Spleen (tissue), 11 donors: ENCODE measurements around the gene CDKN1B. TPM values are rescaled to one million over a fixed set of nuclear protein-coding genes. Genes with fewer than 3 reads are reported as not detected.

Experiments
- DNase-seq: peaks from one replicate; pipeline ENCODE4 v3.0.0-alpha.2; 2020
- H3K27ac ChIP-seq, 8 donors: fragments of 200-600 bp; sonication (generic) in 7 of 8; 1 replicate in 4 of 8; 2 replicates in 4 of 8; pipeline versions ENCODE4 v1.5.0 to v1.8.0; 2016 to 2021; ENCODE audit warnings: inconsistent platforms in 4 of 8, mild to moderate bottlenecking in 4 of 8, moderate library complexity in 1 of 8
- H3K27me3 ChIP-seq, 7 donors: fragments of 200-600 bp; sonication (generic) in 6 of 7; replicated peaks in 1 of 7; 1 replicate in 4 of 7; 2 replicates in 3 of 7; pipeline versions ENCODE4 v1.5.0 to v1.8.0; 2016 to 2021; ENCODE audit warnings: inconsistent platforms in 3 of 7, mild to moderate bottlenecking in 1 of 7
- H3K36me3 ChIP-seq, 6 donors: fragments of 200-600 bp; sonication (generic) in 5 of 6; 1 replicate in 4 of 6; 2 replicates in 2 of 6; pipeline versions ENCODE4 v1.5.0 to v1.8.0; 2016 to 2021; ENCODE audit warnings: inconsistent platforms in 2 of 6
- H3K4me1 ChIP-seq, 6 donors: fragments of 200-600 bp; sonication (generic) in 5 of 6; 1 replicate in 3 of 6; 2 replicates in 3 of 6; pipeline versions ENCODE4 v1.5.0 to v1.8.0; 2016 to 2021; ENCODE audit warnings: inconsistent platforms in 3 of 6
- H3K4me3 ChIP-seq, 8 donors: fragments of 200-600 bp; sonication (generic) in 7 of 8; 1 replicate in 4 of 8; 2 replicates in 4 of 8; pipeline versions ENCODE4 v1.5.0 to v1.8.0; 2016 to 2021; ENCODE audit warnings: inconsistent platforms in 4 of 8, mild to moderate bottlenecking in 4 of 8, moderate library complexity in 2 of 8
- H3K9me3 ChIP-seq, 8 donors: fragments of 200-600 bp; sonication (generic) in 7 of 8; 1 replicate in 4 of 8; 2 replicates in 4 of 8; pipeline versions ENCODE4 v1.5.0 to v1.8.0; 2016 to 2021; ENCODE audit warnings: inconsistent platforms in 4 of 8
- CTCF ChIP-seq, 11 experiments: fragments of 200-600 bp in 7 of 11; fragments of 450-650 bp in 4 of 11; sonication (generic) in 4 of 11; IDR thresholded peaks in 8 of 11; conservative IDR thresholded peaks in 3 of 11; 1 replicate in 7 of 11; 2 replicates in 4 of 11; pipeline versions ENCODE4 v1.4.0 to v1.8.0; 2016 to 2021; ENCODE audit warnings: antibody characterized with exemption in 11 of 11, inconsistent platforms in 4 of 11, mild to moderate bottlenecking in 1 of 11
- POLR2A ChIP-seq, 3 donors: fragments of 450-650 bp; IDR thresholded peaks; one replicate each; pipeline ENCODE4 v1.5.1; 2017; ENCODE audit warnings: antibody characterized with exemption in 3 of 3, mild to moderate bottlenecking in 1 of 3
- POLR2AphosphoS5 ChIP-seq, 3 donors: sonication (generic); formaldehyde crosslinking; IDR thresholded peaks; one replicate each; pipeline ENCODE4 v1.5.1; 2017; ENCODE audit warnings: antibody characterized with exemption in 3 of 3
- WGBS, 5 donors: extraction: QIAGEN DNeasy Blood & Tissue Kit in 3 of 5; methylation state at CpG; one replicate each; pipeline versions ENCODE4 v1.1.5 to v1.1.7; 2013 to 2018; 5-methylcytosine and 5-hydroxymethylcytosine counted together
- intact Hi-C: fragments of 100-400 bp; cut with DNase I; formaldehyde crosslinking; loops from one replicate; pipeline ENCODE4 v1.15.0; 2023; ENCODE audit warnings: low total_unique reads
- polyA plus RNA-seq, 3 donors: library from polyadenylated mRNA; stranded (reverse); fragments of 200-250 nt; gene quantifications; one replicate each; pipeline ENCODE4 v1.2.1, GENCODE V29; 2013
- total RNA-seq, 7 donors: library from RNA; depleted of rRNA in 3 of 7; stranded (reverse); fragments of >200 nt in 3 of 7; fragmentation: NEBNext Ultra II Directional in 4 of 7; extraction: Animal tissue kit (Norgen Biotek cat#: 25700) in 4 of 7; gene quantifications; one replicate each; pipeline versions ENCODE4 v1.1.0 to v1.2.1, GENCODE V29; 2016 to 2021
- donor health status: healthy with polysubstance abuse.
- donor health status: DM: no; HTN: no; CAD: no; lungs with moderate emphysema.
- donor health status: DM: no; HTN: no; CAD: no.
- donor health status: Bipolar disorder and iron deficiency.
- donor health status: healthy.
- donor health status: DM: no; HTN: no; CAD: no.
- donor health status: DM: yes; HTN: yes; CAD: no.

Gene CDKN1B
- total and polyA plus RNA-seq, 10 donors = 34.9 to 95.2 (median 74.7) TPM

DNA sequence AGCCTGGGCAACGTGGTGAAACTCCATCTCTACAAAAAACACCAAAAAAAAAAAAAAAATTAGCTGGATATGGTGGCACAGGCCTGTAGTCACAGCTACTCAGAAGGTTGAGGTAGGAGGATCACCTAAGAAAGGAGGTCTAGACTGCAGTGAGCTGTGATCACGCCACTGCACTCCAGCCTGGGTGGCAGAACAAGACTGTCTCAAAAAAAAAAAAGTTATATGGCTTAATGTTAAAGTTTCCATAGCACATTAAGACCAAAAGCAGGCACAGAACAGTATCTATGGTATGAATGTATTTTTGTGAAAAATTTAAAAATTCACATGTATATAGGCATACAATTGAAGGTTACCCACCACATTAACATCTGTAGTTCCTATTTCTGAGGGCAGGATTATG, 15.9 kb downstream of the CDKN1B start:
- Histone ChIP-seq H3K9me3 (no peaks in the 10 kb centered on the region), H3K27ac (no peak overlapping the region), H3K4me1 (peaks cover 15 to 60% (median 32%) of the 10 kb centered on the region in 6 donors), H3K27me3 (no peaks in the 10 kb centered on the region), H3K4me3 (no peak overlapping the region), H3K36me3 (peaks cover 0 to 4% (median 0%) of the 10 kb centered on the region in 6 donors)
- TF ChIP-seq CTCF (IDR thresholded peaks at IDR 0.05 in 8 of 11, conservative IDR thresholded peaks at IDR 0.05 in 3 of 11) (no peak), POLR2AphosphoS5 (IDR thresholded peaks at IDR 0.05) (no peak), POLR2A (IDR thresholded peaks at IDR 0.05) (no peak)
- 81 to 91% (median 86%) methylated on average over 2 of the region's 2 CpGs for WGBS, 5 donors
- intact Hi-C loops = loop anchor here (10.0 kb wide), 1 partner anchor 358 kb away; no protein-coding TSS in a partner anchor
- no peak for DNase-seq

DNA sequence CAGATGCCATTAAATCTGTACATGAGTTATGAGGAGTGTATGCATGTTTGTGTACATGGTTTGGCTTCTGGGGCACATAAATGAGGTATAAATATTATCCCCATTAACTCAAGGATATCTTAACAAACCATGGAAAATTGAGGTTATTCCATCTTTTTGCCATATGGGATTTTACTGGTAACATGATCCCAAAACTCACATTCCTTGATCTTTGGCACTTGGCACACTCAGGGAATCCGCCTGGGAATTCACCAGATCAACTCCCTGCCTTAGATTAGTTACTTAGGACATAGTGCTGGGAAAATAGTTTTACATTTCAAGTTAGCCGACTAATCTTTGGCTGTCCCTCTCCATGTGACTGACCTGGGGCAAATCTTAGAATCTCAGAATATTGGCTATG, 16.9 kb downstream of the CDKN1B start:
- 74 to 95% (median 82%) methylated on average over 2 of the region's 2 CpGs for WGBS, 5 donors
- Histone ChIP-seq H3K27me3 (no peaks in the 10 kb centered on the region), H3K4me3 (no peak overlapping the region), H3K9me3 (no peaks in the 10 kb centered on the region), H3K36me3 (peaks cover 0 to 4% (median 0%) of the 10 kb centered on the region in 6 donors), H3K4me1 (peaks cover 15 to 51% (median 31%) of the 10 kb centered on the region in 6 donors), H3K27ac (peak overlapping the region in 7 of 8 donors; percentile 22 to 82 (median 74))
- intact Hi-C loops = loop anchor here (10.0 kb wide), 1 partner anchor 359 kb away; no protein-coding TSS in a partner anchor
- DNase-seq = no peak
- TF ChIP-seq CTCF (IDR thresholded peaks at IDR 0.05 in 8 of 11, conservative IDR thresholded peaks at IDR 0.05 in 3 of 11) = no peak
- no peak for TF ChIP-seq POLR2A (IDR thresholded peaks at IDR 0.05)
- no peak for TF ChIP-seq POLR2AphosphoS5 (IDR thresholded peaks at IDR 0.05)

DNA sequence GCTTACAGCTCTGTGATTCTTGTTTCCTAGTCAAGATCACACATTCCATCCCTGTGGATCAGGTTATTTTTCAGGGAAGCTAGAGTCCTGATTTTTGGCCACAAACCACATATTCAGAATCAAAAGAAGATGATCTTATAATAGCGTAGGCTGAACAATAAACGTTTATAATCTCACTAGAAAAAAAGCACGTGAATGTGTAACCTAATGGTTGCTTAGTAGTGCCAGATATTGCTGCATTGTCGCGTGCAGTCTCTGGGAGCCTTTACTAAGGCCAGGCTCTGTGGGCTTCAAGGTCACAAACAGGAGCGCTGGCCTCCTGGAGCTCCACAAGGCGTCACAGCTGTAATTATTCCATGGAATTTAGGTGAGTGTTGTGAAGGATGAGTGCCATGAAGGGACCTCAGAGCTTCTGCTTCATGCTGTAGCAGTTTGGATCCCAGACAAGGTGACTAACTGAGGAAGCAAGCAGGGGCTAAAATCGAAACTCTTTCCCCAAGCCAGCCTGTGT, 17.4 kb downstream of the CDKN1B start:
- H3K27ac ChIP-seq = peak overlapping the region in 7 of 8 donors; percentile 22 to 82 (median 74)
- peaks cover 0 to 4% (median 0%) of the 10 kb centered on the region in 6 donors for H3K36me3 ChIP-seq
- H3K4me3 ChIP-seq = no peak overlapping the region
- no peaks in the 10 kb centered on the region for H3K9me3 ChIP-seq
- no peaks in the 10 kb centered on the region for H3K27me3 ChIP-seq
- DNase-seq = no peak
- intact Hi-C loops = loop anchor here (5.0 to 10.0 kb wide), 2 partner anchors 87 to 360 kb away; no protein-coding TSS in a partner anchor
- H3K4me1 ChIP-seq = peaks cover 15 to 45% (median 31%) of the 10 kb centered on the region in 6 donors
- 58 to 71% (median 67%) methylated on average over 8 of the region's 8 CpGs for WGBS, 5 donors
- TF ChIP-seq POLR2A (IDR thresholded peaks at IDR 0.05) (no peak), CTCF (IDR thresholded peaks at IDR 0.05 in 8 of 11, conservative IDR thresholded peaks at IDR 0.05 in 3 of 11) (no peak), POLR2AphosphoS5 (IDR thresholded peaks at IDR 0.05) (no peak)

DNA sequence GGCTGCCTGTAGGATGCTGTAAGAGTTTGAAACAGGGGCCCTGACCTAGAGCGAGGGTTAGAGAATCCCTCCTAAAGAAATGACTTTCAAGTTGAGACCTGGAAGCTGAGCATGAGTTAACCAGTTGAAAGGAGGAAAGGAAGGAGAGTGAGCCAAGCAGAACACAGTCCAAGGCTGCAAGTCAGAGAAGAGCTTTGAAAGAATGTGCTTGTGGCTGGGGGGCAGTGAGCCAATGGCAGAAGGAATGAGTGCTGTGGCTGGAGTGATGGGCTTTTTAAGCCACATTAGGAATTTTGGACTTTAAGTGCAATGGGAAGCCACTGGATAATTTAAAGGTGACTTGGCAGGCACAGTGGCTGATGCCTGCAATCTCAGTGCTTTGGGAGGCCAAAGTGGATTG, 18.1 kb downstream of the CDKN1B start:
- WGBS, 5 donors = 76 to 97% (median 85%) methylated on average over 1 of the region's 1 CpG
- Histone ChIP-seq H3K4me3 (no peak overlapping the region), H3K4me1 (peaks cover 15 to 43% (median 31%) of the 10 kb centered on the region in 6 donors), H3K36me3 (peaks cover 0 to 4% (median 0%) of the 10 kb centered on the region in 6 donors), H3K9me3 (no peaks in the 10 kb centered on the region), H3K27me3 (no peaks in the 10 kb centered on the region), H3K27ac (peak overlapping the region in 7 of 8 donors; percentile 22 to 82 (median 80))
- no peak for DNase-seq
- TF ChIP-seq POLR2AphosphoS5 (IDR thresholded peaks at IDR 0.05) (no peak), POLR2A (IDR thresholded peaks at IDR 0.05) (no peak), CTCF (IDR thresholded peaks at IDR 0.05 in 8 of 11, conservative IDR thresholded peaks at IDR 0.05 in 3 of 11) (no peak)
- intact Hi-C loops = loop anchor here (5.0 to 10.0 kb wide), 2 partner anchors 88 to 360 kb away; no protein-coding TSS in a partner anchor
